ENCODE results near the gene ARHGAP36. TPM values are rescaled to one million over a fixed set of nuclear protein-coding genes. Genes with fewer than 3 reads are reported as not detected.

The ARHGAP36 gene
- total RNA-seq, 1 experiment from 2014 or later, result 0.52 TPM

GRCh38 chrX:131068945-131069719, 11.0 kb downstream of the ARHGAP36 start:
- peak; percentile 60 for ATAC-seq
- no peak for TF ChIP-seq GRHL2 (CRISPR knock-in tag; IDR thresholded peaks at IDR 0.05; ENCODE audit: insufficient replicate concordance, severe bottlenecking)
- TF ChIP-seq NR2C2 (CRISPR knock-in tag; IDR thresholded peaks at IDR 0.05), result no peak
- TF ChIP-seq CTCF (IDR thresholded peaks at IDR 0.05), result peak; percentile 23; the same call in 1 of the 2 replicates
- no peak for TF ChIP-seq JUN (CRISPR knock-in tag; IDR thresholded peaks at IDR 0.05)
- H3K9me3 Mint-ChIP-seq, result no peaks in the 10 kb centered on the region
- DNase-seq (ENCODE audit: low spot score), result peak; percentile 83
- no peaks in the 10 kb centered on the region for H3K36me3 Mint-ChIP-seq
- peaks cover 30% of the 10 kb centered on the region for H3K4me1 Mint-ChIP-seq
- H3K4me3 Mint-ChIP-seq, result no peak overlapping the region
- ChIA-PET POLR2A (no interaction called here), CTCF (interaction anchor here (0.6 to 1.9 kb wide), 28 partner anchors 8 to 606 kb away, joined by 3 to 25 read pairs (median 4); partner anchors contain the start of genes ARHGAP36 and IGSF1)
- no peak overlapping the region for H3K27ac Mint-ChIP-seq
- H3K27me3 Mint-ChIP-seq (ENCODE audit: low read depth), result peaks cover 3% of the 10 kb centered on the region

- Mint-ChIP-seq H3K9me3 (no peaks in the 10 kb centered on the region), H3K36me3 (no peaks in the 10 kb centered on the region), H3K27ac (no peak overlapping the region), H3K27me3 (ENCODE audit: low read depth) (peaks cover 3% of the 10 kb centered on the region), H3K4me1 (peaks cover 21% of the 10 kb centered on the region), H3K4me3 (peak overlapping the region; percentile 73)
- ChIA-PET CTCF (interaction anchor here (0.8 to 1.9 kb wide), 7 partner anchors 9 to 259 kb away, joined by 3 to 5 read pairs (median 3); no protein-coding TSS in a partner anchor), POLR2A (interaction anchor here (0.8 kb wide), 1 partner anchor 9 kb away, joined by 3 read pairs; no protein-coding TSS in a partner anchor)
- DNase-seq (ENCODE audit: low spot score), result no peak
- ATAC-seq, result peak; percentile 73
- TF ChIP-seq CBFB (CRISPR knock-in tag; IDR thresholded peaks at IDR 0.05; ENCODE audit: low read depth), result no peak
- no peak for TF ChIP-seq ATF1 (CRISPR knock-in tag; IDR thresholded peaks at IDR 0.05)
- TF ChIP-seq NFE2L1 (CRISPR knock-in tag; IDR thresholded peaks at IDR 0.05), result no peak
- no peak for TF ChIP-seq JAZF1 (CRISPR knock-in tag; IDR thresholded peaks at IDR 0.05)
- no peak for TF ChIP-seq CTCF (IDR thresholded peaks at IDR 0.05)
- no peak for TF ChIP-seq ESRRA (CRISPR knock-in tag; IDR thresholded peaks at IDR 0.05; ENCODE audit: borderline replicate concordance)
- TF ChIP-seq GABPB1 (CRISPR knock-in tag; IDR thresholded peaks at IDR 0.05), result no peak
- no peak for TF ChIP-seq TEAD4 (CRISPR knock-in tag; IDR thresholded peaks at IDR 0.05)
- TF ChIP-seq ZNF512 (CRISPR knock-in tag; IDR thresholded peaks at IDR 0.05; ENCODE audit: borderline replicate concordance), result no peak
- no peak for TF ChIP-seq USF2 (CRISPR knock-in tag; IDR thresholded peaks at IDR 0.05)
- no peak for TF ChIP-seq ELF4 (CRISPR knock-in tag; IDR thresholded peaks at IDR 0.05; ENCODE audit: low read depth)
- TF ChIP-seq ZSCAN18 (CRISPR knock-in tag; IDR thresholded peaks at IDR 0.05), result no peak
Measured at GRCh38 chrX:131072871-131073571, 14.9 kb downstream of the ARHGAP36 start.
